B cell (primary cell): ENCODE results near the gene SOCS3. TPM values are rescaled to one million over a fixed set of nuclear protein-coding genes. Genes with fewer than 3 reads are reported as not detected.

Experiments used
- polyA plus RNA-seq: library from polyadenylated mRNA; depleted of rRNA; stranded (reverse); fragments of >200 nt; gene quantifications from 2 replicates; pipeline ENCODE4 v1.2.3, GENCODE V29; 2012
- small RNA-seq: library from RNA; depleted of rRNA; stranded (forward); fragments of <200 nt; gene quantifications from one replicate; pipeline ENCODE3, GENCODE V24; 2012; ENCODE audit warnings: low replicate concordance, low read depth; ENCODE audit not compliant: insufficient read length
- total RNA-seq, 2 donors: library from RNA; stranded (reverse); fragments of 120-200 nt in 1 of 2; gene quantifications; 1 replicate in 1 of 2; 2 replicates in 1 of 2; pipeline versions ENCODE4 v1.2.3 to v1.2.4, GENCODE V29; 2013 to 2022

SOCS3 gene
- total and polyA plus RNA-seq, 2 donors (not counting 1 experiment from before 2014, with no cell fraction given) = 41.8 to 67.6 TPM

Small RNA genes lying within 50 kb of the gene (small RNA-seq; reads per million reads assigned to genes)
- gene RF00415 (not detected), gene RN7SL236P (not detected)

Other genes with a start within 250 kb of the SOCS3 start
- 891 and 910 TPM in 2 replicates for gene TMC6, start 231.3 kb downstream of the SOCS3 start, total RNA-seq
- gene TMC6, start 231.3 kb downstream of the SOCS3 start, polyA plus RNA-seq = 374 and 424 TPM in 2 replicates
- 235 and 252 TPM in 2 replicates for gene TMC8, start 229.3 kb downstream of the SOCS3 start, total RNA-seq
- gene TMC8, start 229.3 kb downstream of the SOCS3 start, polyA plus RNA-seq = 352 and 445 TPM in 2 replicates
- 1.2 and 1.6 TPM in 2 replicates for gene C17orf99, start 213.7 kb downstream of the SOCS3 start, total RNA-seq
- gene C17orf99, start 213.7 kb downstream of the SOCS3 start, polyA plus RNA-seq = 0.30 and 1.6 TPM in 2 replicates
- 380 and 390 TPM in 2 replicates for gene SYNGR2, start 191.5 kb downstream of the SOCS3 start, total RNA-seq
- gene SYNGR2, start 191.5 kb downstream of the SOCS3 start, polyA plus RNA-seq = 363 and 442 TPM in 2 replicates
- gene TK1, start 173.0 kb downstream of the SOCS3 start, total RNA-seq = 1.5 and 2.2 TPM in 2 replicates
- 2.5 and 3.8 TPM in 2 replicates for gene TK1, start 173.0 kb downstream of the SOCS3 start, polyA plus RNA-seq
- 18.2 and 23.3 TPM in 2 replicates for gene AFMID, start 172.7 kb downstream of the SOCS3 start, total RNA-seq
- 12.8 and 24.8 TPM in 2 replicates for gene AFMID, start 172.7 kb downstream of the SOCS3 start, polyA plus RNA-seq
- gene BIRC5, start 145.8 kb downstream of the SOCS3 start, total RNA-seq = 0.51 and 0.84 TPM in 2 replicates
- 0.33 and 0.36 TPM in 2 replicates for gene BIRC5, start 145.8 kb downstream of the SOCS3 start, polyA plus RNA-seq
- not detected in 2 replicates for gene TMEM235, start 128.4 kb downstream of the SOCS3 start, total RNA-seq
- gene TMEM235, start 128.4 kb downstream of the SOCS3 start, polyA plus RNA-seq = not detected in 2 replicates
- gene PGS1, start 18.6 kb upstream of the SOCS3 start, total RNA-seq = 88.3 and 91.1 TPM in 2 replicates
- gene PGS1, start 18.6 kb upstream of the SOCS3 start, polyA plus RNA-seq = 85.1 and 87.4 TPM in 2 replicates
- 0.12 and 0.19 TPM in 2 replicates for gene DNAH17, start 217.3 kb upstream of the SOCS3 start, total RNA-seq
- 0.01 and 0.04 TPM in 2 replicates for gene DNAH17, start 217.3 kb upstream of the SOCS3 start, polyA plus RNA-seq